Activated CD8-positive, alpha-beta memory T cell treated with anti-CD3 and anti-CD28 coated beads, Interleukin-2, amount 50 U/mL, for 24 hours (primary cell): ENCODE measurements around the gene POLR1B.
"Not testable (repeated sequence)": the region's sequence is repeated elsewhere in the genome, so short reads cannot be mapped to it uniquely, and the experiment has no call there.

Source experiments
- DNase-seq: peaks from one replicate; pipeline ENCODE4 v3.0.0-alpha.2; 2020; ENCODE audit errors: extremely low read depth

Gene POLR1B, protein sequence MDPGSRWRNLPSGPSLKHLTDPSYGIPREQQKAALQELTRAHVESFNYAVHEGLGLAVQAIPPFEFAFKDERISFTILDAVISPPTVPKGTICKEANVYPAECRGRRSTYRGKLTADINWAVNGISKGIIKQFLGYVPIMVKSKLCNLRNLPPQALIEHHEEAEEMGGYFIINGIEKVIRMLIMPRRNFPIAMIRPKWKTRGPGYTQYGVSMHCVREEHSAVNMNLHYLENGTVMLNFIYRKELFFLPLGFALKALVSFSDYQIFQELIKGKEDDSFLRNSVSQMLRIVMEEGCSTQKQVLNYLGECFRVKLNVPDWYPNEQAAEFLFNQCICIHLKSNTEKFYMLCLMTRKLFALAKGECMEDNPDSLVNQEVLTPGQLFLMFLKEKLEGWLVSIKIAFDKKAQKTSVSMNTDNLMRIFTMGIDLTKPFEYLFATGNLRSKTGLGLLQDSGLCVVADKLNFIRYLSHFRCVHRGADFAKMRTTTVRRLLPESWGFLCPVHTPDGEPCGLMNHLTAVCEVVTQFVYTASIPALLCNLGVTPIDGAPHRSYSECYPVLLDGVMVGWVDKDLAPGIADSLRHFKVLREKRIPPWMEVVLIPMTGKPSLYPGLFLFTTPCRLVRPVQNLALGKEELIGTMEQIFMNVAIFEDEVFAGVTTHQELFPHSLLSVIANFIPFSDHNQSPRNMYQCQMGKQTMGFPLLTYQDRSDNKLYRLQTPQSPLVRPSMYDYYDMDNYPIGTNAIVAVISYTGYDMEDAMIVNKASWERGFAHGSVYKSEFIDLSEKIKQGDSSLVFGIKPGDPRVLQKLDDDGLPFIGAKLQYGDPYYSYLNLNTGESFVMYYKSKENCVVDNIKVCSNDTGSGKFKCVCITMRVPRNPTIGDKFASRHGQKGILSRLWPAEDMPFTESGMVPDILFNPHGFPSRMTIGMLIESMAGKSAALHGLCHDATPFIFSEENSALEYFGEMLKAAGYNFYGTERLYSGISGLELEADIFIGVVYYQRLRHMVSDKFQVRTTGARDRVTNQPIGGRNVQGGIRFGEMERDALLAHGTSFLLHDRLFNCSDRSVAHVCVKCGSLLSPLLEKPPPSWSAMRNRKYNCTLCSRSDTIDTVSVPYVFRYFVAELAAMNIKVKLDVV

DNA sequence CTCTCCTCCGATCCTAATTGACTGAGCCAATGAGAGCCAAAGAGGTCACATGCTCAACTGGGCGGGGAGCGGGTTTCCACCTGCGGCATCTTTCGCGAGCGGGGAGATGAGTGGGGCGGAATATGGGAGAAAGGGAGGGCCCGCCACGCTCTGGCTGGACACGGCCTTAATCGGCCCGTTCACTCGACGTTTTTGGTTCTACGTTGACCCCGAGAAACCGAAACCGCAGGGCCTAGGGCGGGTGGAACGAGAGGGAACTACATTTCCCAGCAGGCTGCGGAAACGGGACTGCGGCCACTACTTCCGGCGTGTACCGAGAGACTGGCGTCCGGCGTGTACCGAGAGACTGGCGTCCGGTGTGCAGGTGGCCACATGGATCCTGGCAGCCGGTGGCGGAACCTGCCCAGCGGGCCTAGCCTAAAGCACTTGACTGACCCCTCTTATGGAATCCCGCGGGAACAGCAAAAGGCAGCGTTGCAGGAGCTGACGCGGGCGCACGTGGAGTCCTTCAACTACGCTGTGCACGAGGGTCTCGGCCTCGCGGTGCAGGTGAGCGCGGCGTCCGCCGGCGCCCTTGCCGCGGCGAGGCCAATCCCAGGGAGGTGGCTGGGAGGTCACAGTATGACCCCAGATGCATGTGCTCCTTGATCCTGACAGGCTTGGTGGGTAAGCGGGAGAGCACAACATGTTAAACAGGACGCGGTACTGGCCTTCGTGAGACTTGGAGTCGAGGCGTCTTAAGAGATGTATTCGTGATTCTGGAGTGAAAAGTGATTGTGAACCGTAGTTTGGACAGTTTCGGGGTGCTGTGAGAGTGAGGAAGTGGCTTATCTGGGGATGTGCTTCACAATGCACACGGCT is at the start of gene POLR1B:
TSS of gene POLR1B (plus strand) at position 343 of the 861 bp plus-strand sequence. CDS start at position 373, 30 bp downstream.
- DNase-seq: peak; percentile 54

DNA sequence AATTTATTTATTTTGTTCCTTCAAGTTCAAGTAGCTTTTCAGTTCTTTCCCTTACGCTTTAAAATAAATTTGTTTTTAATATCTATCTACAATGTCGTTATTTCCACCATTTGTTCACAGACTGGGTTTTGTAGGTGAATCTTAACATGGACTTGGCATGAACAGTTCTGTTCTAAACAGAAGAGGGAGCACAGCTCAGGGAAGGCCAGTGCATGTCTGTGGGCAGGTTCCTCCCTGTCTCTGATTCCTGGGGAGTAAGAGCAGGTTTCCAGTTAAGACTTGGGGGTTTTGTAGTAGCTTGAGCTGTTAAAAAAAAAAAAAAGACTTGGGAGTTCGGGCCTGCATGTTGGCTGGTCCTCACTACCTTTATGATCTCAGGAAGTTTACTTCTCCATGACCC is 49.2 kb upstream of the POLR1B start:
- no peak for DNase-seq

DNA sequence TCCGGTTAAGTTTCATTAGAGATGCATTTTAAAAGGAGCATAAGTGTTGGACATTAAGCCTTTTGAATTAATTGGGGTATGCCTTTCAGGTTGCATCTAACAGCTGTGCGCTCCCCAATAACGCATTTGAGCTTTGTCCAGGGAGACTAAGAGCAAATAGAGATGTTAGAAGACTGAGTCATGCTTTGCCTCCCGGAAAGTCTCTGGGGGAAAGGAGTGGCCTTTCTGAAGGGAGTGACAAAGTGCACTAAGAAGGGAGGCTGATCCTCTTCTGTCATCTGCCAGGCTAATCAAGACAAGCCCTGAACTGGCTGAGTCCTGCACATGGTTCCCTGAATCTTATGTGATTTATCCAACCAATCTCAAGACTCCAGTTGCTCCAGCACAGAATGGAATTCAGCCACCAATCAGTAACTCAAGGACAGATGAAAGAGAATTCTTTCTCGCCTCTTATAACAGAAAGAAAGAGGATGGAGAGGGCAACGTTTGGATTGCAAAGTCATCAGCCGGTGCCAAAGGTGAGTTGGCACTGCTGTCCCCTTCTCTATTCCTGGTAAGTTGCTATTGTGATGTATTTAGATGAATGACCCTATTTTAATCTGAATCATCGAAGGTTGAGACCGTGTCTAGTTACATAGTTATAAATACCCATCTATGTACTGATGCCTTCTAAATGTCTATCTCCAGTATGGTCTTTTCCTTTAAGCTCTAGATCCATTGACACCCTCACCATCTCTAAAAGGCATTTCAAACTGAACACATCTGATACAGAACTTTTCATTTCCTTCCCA is 48.2 kb upstream of the POLR1B start:
- no peak for DNase-seq

DNA sequence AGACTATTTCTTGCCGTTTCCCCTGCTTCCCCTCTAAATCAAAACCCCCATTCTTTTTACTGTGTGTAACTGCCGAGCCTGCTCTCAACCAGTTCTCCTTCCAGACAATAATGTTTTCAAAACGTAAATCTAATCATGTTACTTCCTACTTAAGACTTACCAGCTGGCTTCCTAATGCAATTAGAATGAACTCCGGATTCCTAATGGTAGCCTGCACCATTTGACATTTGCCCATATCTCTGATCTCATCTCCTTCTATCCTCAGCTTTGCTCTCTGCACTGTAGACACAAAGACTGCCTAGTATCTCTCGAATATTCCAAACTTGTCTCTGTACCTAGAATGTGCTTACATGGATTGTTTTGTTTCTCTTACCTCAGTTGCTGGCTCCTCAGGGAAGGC is 47.4 kb upstream of the POLR1B start:
- no peak for DNase-seq

DNA sequence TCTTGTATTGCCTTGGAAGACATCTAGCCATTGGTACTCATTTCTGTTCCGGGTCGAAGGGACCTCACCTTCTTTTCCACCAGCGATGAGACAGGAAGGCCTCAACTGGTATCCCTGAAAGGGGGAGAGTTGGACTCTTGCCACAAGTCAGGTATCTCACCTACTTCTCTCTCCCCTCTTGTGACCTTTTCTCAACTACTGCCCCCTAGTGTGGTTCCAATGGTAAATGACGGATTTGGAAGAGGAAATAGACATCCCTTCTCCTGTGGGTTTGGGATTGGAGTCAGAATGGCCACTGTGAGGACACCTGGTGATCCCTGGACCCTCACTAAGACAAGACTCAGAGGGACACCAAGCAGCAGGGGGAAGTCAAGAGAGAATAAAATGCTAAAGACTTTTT is 46.4 kb upstream of the POLR1B start:
- not testable (repeated sequence) for DNase-seq

DNA sequence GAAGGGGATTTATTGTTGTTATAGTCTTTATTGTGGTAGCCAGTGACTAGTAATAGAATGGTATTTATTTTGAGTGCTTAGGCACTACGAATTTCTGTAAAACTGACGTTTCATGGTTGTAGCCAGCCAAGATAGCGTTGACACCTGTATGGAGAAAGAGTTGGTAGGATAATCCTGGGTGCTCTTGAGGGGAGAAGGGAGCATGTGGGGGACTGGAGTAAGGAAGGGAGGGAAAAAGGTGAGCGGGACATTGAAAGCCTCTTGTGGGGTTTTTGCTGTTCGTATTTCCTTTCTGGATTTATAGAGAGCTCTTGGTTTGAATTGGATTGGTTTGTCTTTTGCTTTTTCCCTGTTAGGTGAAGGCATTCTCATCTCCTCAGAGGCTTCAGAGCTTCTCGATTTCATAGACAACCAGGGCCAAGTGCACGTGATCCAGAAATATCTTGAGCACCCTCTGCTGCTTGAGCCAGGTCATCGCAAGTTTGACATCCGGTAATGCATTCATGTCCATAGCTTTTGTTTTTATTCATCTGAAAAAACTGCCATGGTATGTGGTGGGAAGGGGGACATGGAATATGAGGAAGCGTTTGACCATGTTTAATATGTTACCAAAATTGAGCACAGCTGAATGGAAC is 41.3 kb upstream of the POLR1B start:
- DNase-seq: not testable (repeated sequence)

DNA sequence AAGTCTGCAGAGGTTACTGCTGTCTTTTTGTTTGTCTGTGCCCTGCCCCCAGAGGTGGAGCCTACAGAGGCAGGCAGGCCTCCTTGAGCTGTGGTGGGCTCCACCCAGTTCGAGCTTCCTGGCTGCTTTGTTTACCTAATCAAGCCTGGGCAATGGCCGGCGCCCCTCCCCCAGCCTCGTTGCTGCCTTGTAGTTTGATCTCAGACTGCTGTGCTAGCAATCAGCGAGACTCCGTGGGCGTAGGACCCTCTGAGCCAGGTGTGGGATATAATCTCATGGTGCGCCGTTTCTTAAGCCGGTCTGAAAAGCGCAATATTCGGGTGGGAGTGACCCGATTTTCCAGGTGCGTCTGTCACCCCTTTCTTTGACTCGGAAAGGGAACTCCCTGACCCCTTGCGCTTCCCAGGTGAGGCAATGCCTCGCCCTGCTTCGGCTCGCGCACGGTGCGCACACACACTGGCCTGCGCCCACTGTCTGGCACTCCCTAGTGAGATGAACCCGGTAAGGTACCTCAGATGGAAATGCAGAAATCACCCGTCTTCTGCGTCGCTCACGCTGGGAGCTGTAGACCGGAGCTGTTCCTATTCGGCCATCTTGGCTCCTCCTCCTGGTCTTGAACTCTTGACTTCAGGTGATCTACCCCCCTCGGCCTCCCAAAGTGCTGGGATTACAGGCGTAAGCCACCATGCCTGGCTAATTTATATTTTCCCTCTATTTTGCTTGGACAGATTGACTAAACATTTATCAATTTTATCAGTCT is 32.8 kb upstream of the POLR1B start:
- not testable (repeated sequence) for DNase-seq

DNA sequence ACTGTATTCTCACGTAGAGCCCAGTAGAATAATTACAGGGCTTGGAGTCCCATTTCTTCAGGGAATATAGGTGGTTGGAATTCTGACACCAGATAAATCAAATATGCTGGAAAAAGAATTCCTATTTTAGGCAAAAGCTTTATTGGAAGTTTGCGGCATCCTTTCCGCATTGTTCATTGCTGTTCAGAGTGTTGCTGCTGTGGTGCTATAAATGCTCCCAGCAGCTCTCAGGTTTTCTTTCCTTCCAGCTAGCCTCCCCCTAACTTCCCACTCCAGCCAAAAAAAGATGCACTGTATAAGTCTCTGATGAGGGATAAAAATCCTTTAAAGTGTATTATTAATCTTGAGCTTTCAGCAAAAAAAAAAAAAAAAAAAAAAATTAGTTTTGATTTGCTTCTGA is 25.5 kb upstream of the POLR1B start:
- DNase-seq: no peak

DNA sequence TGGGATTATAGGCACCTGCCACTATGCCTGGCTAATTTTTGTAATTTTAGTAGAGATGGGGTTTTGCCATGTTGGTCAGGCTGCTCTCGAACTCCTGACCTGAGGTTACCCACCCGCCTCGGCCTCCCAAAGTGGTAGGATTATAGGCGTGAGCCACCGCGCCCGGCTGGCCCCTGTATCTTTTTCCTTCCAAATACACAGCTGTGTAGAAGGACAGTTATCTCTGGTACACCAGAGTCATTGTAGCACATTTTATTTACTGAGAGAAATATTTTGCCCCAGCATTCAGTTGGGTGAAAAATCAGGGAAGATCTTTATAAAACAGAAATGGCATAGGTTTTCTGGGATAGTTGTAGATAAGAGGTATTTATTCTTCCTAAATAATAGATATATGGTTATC is 23.5 kb upstream of the POLR1B start:
- no peak for DNase-seq

DNA sequence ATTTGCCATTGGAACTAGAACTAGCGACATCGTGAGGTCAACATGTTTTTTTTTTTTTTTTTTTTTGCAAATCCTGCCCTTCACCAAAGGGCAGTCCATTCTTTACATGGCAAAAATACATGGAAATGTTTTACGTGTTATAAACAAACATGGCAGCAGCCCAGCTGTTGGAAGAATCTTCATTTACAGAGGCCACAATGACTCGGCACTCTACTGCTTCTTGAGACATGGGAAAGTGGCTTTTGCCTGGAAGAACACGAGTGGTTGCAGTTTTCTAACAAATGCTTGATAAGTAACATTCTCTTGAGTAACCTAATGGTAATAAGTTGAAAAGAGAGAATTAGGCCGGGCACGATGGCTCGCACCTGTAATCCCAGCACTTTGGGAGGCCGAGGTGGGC is 22.8 kb upstream of the POLR1B start:
- DNase-seq: no peak

DNA sequence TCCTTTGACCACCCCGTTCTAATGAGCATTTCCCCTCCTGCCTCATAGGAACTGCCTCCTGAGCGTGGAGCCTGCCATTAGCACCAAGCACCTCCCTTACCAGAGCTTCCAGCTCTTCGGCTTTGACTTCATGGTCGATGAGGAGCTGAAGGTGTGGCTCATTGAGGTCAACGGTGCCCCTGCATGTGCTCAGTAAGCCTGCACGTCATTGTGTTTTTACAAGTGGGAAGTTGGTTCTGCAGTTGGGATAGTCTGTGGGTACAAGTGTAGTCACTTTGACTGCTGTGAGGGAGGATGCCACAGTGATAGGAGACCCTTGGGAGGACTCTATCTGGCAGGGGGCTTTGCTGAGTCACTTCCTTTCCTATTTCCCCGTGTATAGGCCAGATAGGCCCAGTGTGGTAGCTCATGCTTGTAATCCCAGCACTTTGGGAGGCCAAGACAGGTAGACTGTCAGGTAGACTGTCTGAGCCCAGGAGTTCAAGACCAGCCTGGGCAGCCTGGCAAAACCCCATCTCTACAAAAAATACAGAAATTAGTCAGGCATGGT is 22.0 kb upstream of the POLR1B start:
- DNase-seq: no peak

DNA sequence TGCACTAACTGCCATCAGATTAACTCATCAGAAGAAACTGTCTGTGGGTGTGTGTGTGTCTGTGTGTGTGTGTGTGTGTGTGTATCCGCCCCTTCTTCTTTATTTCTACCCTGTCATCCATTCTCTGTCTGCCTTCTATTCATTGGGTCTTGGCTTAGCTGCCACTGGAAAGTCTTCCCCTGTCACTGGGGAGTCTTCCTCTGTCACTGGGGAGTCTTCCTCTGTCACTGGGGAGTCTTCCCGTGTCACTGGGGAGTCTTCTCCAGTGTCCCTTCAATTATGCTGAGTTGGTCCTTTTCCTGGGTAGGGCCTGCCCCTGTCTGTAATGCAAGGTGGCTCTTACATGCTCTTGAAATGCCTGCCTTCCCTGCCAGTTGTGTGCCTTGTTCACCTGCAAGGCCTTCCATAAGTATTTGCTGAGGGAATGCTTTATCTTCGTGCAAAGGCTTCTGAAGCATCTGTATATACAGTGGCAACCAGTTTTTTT is 18.9 kb upstream of the POLR1B start:
- no peak for DNase-seq

DNA sequence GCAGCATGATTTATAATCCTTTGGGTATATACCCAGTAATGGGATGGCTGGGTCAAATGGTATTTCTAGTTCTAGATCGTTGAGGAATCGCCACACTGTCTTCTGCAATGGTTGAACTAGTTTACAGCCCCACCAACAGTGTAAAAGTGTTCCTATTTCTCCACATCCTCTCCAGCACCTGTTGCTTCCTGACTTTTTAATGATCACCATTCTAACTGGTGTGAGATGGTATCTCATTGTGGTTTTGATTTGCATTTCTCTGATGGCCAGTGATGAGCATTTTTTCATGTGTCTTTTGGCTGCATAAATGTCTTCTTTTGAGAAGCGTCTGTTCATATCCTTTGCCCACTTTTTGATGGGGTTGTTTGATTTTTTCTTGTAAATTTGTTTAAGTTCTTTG is 18.0 kb upstream of the POLR1B start:
- not testable (repeated sequence) for DNase-seq

DNA sequence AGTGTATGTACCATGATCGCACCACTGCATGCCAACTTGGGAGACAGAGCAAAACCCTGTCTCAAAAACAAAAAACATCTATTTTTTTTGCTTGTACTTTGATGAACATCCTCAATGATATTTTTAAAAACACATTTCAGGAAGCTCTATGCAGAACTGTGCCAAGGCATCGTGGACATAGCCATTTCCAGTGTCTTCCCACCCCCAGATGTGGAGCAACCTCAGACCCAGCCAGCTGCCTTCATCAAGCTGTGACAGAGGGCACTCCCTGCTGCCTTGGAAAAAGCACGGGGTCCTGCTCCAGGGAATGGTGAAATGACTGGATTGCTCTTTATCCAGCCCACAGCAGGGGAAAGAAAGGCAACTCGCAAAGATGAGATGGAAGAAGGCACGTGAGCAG is 13.7 kb upstream of the POLR1B start:
- DNase-seq: no peak

DNA sequence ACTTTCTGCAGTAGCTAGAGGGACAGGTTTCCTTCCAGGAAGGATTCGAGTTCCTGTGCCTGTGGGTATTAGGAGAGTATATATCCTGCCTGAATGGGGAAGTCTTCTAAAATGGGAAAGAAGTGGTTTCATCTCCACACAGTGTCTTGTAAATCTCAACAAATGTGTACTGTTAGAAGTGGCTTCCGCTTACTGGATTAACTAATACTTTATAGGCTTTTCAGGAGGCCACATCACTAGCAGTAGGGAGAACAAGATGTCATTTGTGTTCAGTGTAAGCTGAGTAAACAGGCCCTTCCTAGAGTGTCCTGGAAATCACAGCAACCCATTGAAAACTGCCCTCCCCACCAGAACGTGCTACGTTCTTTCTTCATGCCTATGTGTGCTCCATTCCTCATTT is 12.5 kb upstream of the POLR1B start:
- DNase-seq: no peak

DNA sequence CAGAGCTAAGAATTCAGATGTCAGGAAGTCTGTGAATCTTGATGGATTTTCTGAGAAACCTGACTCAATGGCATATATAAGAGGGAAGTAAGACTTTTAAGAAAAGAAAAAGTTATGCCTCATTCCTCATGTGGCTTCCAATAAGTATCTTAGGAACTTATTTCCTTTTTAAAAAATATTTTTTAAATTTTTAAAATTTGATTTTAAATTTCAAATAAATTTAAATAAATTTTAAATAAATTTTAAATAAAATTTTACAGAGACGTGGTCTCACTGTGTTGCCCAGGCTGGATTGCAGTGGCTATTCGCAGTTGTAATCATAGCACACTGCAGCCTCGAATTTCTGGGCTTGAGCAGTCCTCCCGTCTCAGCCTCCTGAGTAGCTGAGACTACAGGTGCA is 11.5 kb upstream of the POLR1B start:
- DNase-seq: no peak

DNA sequence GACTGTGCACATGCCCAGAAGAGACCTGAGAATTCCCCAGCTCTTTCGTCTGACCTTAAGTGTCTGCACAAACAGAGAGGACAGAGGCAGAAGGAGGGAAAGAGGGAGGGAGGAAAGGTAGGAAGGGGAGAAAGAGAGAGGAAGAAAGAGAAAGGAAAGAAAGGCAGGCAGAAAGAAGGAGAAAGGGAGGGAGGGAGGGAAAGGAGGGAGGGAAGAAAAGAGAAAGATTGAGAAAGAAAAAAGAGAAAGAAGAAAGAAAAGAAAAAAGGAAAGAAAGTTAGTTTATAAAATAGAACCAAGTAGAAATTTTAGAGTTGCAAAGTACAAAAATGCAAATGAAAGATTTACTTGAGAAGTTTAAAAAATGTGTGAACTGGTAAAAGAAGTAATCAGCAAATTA is 7.4 kb upstream of the POLR1B start:
- DNase-seq: no peak

DNA sequence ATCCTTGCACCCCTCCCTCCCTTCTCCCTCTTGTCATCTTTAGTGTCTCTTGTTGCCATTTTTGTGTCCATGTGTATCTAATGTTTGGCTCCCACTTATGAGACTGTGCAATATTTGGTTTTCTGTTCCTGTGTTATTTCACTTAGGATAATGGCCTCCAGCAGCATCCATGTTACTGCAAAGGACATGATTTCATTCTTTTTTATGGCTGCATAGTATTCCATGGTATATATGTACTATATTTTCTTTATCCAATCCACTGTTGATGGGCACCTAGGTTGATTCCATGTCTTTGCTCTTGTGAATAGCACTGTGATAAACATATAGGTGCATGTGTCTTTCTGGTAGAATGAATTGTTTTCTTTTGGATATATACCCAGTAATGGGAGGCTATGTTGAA is 5.6 kb upstream of the POLR1B start:
- not testable (repeated sequence) for DNase-seq

DNA sequence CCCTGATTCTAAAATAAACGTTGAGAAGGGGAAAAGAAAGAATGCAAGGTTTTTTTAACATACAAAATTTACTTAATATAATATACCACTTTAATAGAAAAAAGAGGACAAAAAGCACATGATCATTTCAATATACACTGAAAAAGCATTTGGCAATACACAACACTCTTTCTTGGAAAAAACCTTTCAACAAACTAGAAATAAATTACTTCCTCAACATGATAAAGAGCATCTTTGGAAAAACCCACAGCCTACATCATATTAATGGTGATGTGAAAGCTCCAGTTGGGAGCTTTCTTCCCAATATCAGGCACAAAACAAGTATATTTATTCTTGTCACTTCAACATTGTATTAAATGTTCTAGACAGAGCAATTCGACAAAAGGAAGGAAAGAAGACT is 3.0 kb upstream of the POLR1B start:
- DNase-seq: no peak
